Superior temporal gyrus (tissue), 1 donor: Measurements from ENCODE around the gene PLCB1.

Experiments used
- DNase-seq: peaks from one replicate; pipeline ENCODE4 v3.0.0-alpha.2; 2016; ENCODE audit errors: extremely low spot score

The PLCB1 gene

GRCh38 chr20:8720089-8720488, 588.0 kb downstream of the PLCB1 start:
- DNase-seq: peak; percentile 41

GRCh38 chr20:8721098-8721497, 589.0 kb downstream of the PLCB1 start:
- DNase-seq: peak; percentile 85

GRCh38 chr20:8722277-8722928, 590.3 kb downstream of the PLCB1 start:
- peak; percentile 93 for DNase-seq

GRCh38 chr20:8723296-8723695, 591.2 kb downstream of the PLCB1 start:
- DNase-seq: no peak

GRCh38 chr20:8724884-8725283, 592.8 kb downstream of the PLCB1 start:
- DNase-seq: no peak

GRCh38 chr20:8726460-8726859, 594.4 kb downstream of the PLCB1 start:
- DNase-seq: no peak

- no peak for DNase-seq
Measured at GRCh38 chr20:8735014-8735413, 602.9 kb downstream of the PLCB1 start.

- no peak for DNase-seq
Measured at GRCh38 chr20:8735674-8736073, 603.6 kb downstream of the PLCB1 start.

- no peak for DNase-seq
Measured at GRCh38 chr20:8740265-8740664, 608.2 kb downstream of the PLCB1 start.

GRCh38 chr20:8744228-8744844, 612.3 kb downstream of the PLCB1 start:
- no peak for DNase-seq

- no peak for DNase-seq
Measured at GRCh38 chr20:8749101-8749500, 617.0 kb downstream of the PLCB1 start.

- no peak for DNase-seq
Measured at GRCh38 chr20:8749986-8750385, 617.9 kb downstream of the PLCB1 start.

GRCh38 chr20:8755340-8756118, 623.5 kb downstream of the PLCB1 start:
- DNase-seq: no peak

- DNase-seq: no peak
Measured at GRCh38 chr20:8756410-8756809, 624.3 kb downstream of the PLCB1 start.

GRCh38 chr20:8757146-8757545, 625.1 kb downstream of the PLCB1 start:
- DNase-seq: peak; percentile 62

- DNase-seq: peak; percentile 40
Measured at GRCh38 chr20:8764344-8764962, 632.4 kb downstream of the PLCB1 start.

- no peak for DNase-seq
Measured at GRCh38 chr20:8766868-8767390, 634.9 kb downstream of the PLCB1 start.

- no peak for DNase-seq
Measured at GRCh38 chr20:8774412-8774811, 642.3 kb downstream of the PLCB1 start.

GRCh38 chr20:8777911-8778310, 645.8 kb downstream of the PLCB1 start:
- no peak for DNase-seq

GRCh38 chr20:8778387-8778786, 646.3 kb downstream of the PLCB1 start:
- no peak for DNase-seq

- DNase-seq: no peak
Measured at GRCh38 chr20:8780915-8781314, 648.8 kb downstream of the PLCB1 start.

GRCh38 chr20:8782804-8783203, 650.7 kb downstream of the PLCB1 start:
- DNase-seq: no peak
